Esophagus mucosa (tissue), 1 donor: ENCODE results near the gene SLC27A6. TPM values are rescaled to one million over a fixed set of nuclear protein-coding genes. Genes with fewer than 3 reads are reported as not detected.
"Not testable (repeated sequence)": the region's sequence is repeated elsewhere in the genome, so short reads cannot be mapped to it uniquely, and the experiment has no call there.

Experiments used
- ATAC-seq: fragments of 200-7000 bp; cut with Tn5 transposase; one replicate; pipeline ENCODE4 v1.9.1; 2020
- total RNA-seq: library from RNA; stranded (reverse); gene quantifications from one replicate; pipeline ENCODE4 v1.2.4, GENCODE V29; 2023
- donor health status: DM: yes; HTN: yes; CAD: no.

The SLC27A6 gene, protein sequence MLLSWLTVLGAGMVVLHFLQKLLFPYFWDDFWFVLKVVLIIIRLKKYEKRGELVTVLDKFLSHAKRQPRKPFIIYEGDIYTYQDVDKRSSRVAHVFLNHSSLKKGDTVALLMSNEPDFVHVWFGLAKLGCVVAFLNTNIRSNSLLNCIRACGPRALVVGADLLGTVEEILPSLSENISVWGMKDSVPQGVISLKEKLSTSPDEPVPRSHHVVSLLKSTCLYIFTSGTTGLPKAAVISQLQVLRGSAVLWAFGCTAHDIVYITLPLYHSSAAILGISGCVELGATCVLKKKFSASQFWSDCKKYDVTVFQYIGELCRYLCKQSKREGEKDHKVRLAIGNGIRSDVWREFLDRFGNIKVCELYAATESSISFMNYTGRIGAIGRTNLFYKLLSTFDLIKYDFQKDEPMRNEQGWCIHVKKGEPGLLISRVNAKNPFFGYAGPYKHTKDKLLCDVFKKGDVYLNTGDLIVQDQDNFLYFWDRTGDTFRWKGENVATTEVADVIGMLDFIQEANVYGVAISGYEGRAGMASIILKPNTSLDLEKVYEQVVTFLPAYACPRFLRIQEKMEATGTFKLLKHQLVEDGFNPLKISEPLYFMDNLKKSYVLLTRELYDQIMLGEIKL
- 1.8 TPM for total RNA-seq

- peak; percentile 66 for ATAC-seq
Measured at GRCh38 chr5:128965011-128965637, at the start of gene SLC27A6. Gene SLC27A6 (plus strand): TSS chr5:128965488. CDS start chr5:128966138, 650 bp downstream.

GRCh38 chr5:128919542-128919941 lies 45.7 kb upstream of the SLC27A6 start:
- no peak for ATAC-seq

DNA sequence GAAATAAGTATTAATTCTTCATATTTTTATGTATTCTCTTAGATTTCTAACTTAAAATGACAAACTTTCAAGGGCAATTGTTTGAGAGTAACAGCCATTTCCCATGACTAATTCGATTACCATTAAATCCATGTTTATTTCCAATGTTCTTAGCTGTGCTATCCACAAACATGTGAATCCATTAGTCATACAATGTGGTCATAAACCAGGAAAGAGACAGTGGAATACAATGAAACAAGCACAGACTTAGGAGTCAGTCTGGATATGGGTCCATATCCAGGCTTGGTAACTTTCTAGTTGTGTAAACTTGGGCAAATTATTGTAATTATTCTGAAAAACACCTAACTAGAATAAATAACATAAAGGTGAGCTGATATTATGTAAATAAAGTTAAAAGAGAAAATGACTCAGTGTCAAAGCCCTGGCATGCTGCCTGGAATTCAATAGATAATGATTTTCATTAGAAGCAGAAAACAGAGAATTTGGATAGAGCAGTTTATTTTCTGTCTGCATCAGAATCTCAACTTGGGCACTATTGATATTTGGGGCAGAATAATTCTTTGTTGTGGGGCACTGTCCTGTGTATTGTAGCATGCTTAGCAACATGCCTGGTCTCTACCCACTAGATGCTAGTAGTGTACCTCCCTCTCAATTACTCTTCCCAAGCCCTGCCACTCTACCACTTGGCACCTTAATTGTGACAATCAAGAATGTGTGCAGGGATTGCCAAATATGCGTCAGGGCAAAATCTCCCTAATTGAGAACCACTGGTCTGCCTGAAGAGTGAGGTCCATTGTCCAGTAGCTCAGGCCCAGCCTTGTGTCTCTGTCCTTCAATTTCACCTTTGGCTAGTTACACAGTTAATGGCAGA lies 44.7 kb upstream of the SLC27A6 start:
- ATAC-seq = no peak

- no peak for ATAC-seq
Measured at GRCh38 chr5:128924299-128924698, 41.0 kb upstream of the SLC27A6 start.

DNA sequence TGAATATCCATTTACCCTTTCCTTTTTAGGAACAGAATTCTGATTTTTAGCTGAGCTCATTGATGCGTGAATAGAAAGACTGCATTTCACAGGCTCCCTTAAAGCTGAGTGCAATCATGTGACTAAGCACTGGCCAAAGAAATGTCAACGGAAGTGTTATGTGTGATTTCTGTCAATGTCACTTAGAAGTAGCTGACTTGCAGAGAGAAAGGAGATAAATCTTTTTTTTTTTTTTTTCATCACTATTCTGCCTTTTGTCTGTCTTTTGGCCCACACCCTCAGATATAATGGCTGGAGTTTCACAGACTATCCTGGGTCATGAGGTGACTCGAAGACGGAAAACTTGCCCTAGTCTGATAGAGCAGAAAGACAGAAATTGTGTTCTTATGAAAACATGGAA lies 39.3 kb upstream of the SLC27A6 start:
- ATAC-seq = no peak

DNA sequence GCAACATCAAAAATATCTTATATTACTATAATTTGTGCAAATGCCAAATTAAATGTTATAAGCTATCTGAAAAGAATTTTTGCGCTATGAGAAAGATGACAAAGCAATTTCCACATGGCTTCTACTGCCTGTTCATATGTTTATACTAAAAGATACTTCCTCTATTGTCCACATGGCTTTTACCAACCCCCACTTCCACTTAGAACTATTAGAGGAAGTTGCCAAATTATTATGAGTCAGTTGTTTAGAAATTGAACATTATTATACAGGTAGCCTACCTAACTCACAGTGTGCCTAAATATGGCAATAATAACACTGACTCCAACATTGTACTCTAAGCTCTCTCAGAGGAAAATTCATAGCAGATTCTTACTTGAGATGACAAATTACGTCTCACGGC lies 37.6 kb upstream of the SLC27A6 start:
- no peak for ATAC-seq

GRCh38 chr5:128932232-128932631 lies 33.1 kb upstream of the SLC27A6 start:
- not testable (repeated sequence) for ATAC-seq

- ATAC-seq = not testable (repeated sequence)
Measured at GRCh38 chr5:128943100-128943499, 22.2 kb upstream of the SLC27A6 start.

DNA sequence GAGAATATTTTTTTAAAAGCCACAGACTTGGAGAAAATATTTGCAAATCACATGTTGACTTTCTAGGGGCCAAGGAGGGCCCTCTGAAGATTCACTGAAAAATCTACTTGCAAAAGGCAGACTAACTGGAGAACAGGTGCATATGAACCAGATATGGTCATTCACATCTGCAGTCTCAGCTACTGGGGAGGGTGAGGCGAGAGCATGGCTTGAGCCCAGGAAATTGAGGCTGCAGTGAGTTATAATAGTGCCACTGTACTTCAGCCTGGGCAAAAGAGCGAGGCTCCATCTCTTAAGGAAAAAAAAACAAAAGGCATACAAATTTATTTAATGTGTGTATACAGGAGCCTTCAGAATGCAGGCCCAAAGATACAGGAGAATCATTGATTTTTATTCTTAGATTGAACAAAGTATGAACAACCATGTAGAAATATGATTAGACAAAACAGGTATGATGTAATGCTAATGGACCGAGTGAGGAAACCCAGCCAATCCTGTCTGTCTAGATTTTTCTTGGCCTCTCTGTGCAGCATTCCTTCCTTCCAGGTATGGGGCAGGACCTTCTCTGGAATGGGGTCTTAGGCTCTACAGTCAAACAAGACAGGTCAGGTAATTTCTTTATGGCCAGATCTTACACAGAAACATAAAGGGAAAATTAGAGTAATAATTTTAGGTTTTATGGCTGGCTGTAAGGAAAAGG lies 15.3 kb upstream of the SLC27A6 start:
- ATAC-seq = no peak

DNA sequence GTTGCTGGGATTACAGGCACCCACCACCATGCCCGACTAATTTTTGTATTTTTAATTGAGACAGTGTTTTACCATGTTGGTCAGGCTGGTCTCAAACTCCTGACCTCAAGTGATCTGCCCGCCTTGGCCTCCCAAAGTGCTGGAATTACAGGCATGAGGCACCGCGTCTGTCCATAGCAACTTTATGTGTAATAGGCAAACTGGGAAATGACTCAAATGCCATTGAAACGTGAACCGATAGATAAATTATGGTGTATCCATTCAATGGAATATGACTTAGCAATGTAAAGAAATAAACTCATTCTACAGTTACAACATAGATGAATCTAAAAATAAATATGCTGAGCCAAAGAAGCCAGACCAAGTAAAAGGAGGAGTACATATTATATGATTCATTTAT lies 14.0 kb upstream of the SLC27A6 start:
- ATAC-seq = not testable (repeated sequence)

GRCh38 chr5:128956164-128956563 lies 9.1 kb upstream of the SLC27A6 start:
- ATAC-seq = no peak

- ATAC-seq = no peak
Measured at GRCh38 chr5:128962211-128962610, 3.1 kb upstream of the SLC27A6 start.

DNA sequence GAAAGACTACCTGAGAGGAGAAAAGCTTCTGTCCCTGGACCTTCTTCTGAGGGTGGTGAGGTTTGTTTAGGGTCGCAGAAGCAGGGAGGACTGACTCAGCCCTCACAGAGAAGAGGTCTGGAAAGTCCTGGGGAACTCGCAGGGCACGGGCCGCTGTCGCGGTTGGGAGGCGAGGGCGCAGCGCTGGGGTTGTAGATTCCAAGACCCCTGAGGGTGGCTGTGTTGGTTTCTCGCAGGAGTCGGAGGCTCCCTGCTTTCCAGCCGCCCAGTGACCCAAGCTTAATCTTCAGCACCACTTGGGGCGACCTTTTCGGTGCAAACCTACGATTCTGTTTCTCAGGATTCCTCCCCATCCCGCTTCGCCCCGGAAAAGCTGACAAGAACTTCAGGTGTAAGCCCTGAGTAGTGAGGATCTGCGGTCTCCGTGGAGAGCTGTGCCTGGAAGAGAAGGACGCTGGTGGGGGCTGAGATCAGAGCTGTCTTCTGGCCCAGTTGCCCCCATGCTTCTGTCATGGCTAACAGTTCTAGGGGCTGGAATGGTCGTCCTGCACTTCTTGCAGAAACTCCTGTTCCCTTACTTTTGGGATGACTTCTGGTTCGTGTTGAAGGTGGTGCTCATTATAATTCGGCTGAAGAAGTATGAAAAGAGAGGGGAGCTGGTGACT lies 482 bp downstream of the SLC27A6 start:
- ATAC-seq = no peak

GRCh38 chr5:128966375-128966774 lies 1.1 kb downstream of the SLC27A6 start:
- no peak for ATAC-seq

GRCh38 chr5:128966846-128967245 lies 1.6 kb downstream of the SLC27A6 start:
- no peak for ATAC-seq

GRCh38 chr5:128973244-128973643 lies 8.0 kb downstream of the SLC27A6 start:
- ATAC-seq = no peak

DNA sequence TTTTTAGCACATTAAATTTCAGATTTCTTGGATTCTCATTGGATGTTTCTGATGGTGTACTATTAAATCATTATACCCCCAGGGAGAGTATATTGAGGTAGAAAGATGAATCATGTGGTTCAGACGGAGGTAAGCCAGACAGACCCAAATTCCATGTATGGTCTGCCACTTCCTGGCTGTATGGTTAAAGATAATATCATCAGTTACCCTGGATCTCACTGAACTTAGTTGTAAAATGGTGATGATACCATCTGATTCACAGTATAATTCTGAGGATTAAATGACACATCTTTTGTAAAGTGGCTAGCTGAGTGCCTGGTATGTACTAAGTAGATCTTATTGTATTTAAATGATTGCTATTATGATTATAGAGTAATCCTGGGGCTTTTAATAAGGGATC lies 9.3 kb downstream of the SLC27A6 start:
- ATAC-seq = peak; percentile 60

DNA sequence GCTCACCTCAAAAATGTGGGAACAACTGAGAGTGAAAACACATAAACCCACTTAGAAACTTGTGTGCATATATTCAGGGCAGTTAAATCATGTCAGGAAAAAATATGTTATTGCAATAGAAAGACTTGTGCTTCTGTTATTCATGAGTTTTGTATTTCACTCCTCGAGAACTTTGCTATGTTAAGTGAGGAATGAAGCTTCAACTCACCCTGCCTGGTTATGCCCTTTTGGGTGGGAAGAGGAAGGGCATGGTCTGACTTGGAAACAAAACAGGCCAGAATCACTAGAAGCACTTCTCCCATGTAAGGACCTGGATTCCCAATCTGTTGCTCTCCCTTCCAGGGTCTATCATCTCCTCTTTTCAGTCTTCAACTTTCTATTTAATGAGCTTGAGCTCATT lies 14.5 kb downstream of the SLC27A6 start:
- no peak for ATAC-seq

DNA sequence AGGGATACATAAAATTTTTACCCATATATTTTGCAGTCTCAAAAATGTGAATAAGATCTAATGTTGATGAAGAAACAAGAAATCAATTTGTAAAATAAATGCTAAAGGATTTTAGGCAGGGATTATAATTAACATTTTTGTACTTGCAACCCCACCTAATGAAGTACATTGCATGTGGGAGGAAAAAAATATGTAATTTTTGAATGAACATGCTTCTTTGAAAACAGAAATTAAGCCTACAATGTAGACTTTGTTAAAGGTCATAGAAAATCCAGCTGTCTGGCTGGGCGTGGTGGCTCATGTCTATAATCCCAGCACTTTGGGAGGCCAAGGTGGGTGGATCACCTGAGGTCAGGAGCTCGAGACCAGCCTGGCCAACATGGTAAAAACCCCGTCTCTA lies 15.6 kb downstream of the SLC27A6 start:
- ATAC-seq = no peak

DNA sequence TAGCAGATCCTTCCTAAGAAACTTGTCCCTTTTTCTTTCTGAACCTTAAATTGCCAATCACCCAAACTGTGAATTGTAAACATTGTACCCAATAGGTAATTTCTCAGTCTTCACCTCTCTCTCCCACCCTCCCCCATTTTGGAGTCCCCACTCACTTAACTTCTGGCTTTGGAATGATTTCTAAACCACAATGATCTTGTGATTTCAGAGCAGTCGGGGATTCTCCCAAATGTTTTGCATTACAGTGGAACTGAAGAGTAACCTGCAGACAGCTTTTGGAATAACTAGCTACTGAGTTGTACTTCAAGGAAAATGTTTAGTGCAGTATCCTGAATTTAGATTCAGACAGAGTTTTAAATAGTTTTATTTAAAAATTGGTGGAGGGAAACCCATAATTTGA lies 19.2 kb downstream of the SLC27A6 start:
- ATAC-seq = no peak

GRCh38 chr5:128988476-128988875 lies 23.2 kb downstream of the SLC27A6 start:
- ATAC-seq = no peak
